DMS114 treated with DMSO at 0.1 percent for 48 hours (cell line): Measurements from ENCODE around the gene TOGARAM1.
A peak's percentile ranks its signal among the peaks of the same experiment; 100 is the strongest.

Experiments
- DNase-seq: peaks from one replicate; lab custom pipeline; 2025; ENCODE audit not compliant: unreplicated experiment; lab: John Stamatoyannopoulos, UW

The TOGARAM1 gene

DNA sequence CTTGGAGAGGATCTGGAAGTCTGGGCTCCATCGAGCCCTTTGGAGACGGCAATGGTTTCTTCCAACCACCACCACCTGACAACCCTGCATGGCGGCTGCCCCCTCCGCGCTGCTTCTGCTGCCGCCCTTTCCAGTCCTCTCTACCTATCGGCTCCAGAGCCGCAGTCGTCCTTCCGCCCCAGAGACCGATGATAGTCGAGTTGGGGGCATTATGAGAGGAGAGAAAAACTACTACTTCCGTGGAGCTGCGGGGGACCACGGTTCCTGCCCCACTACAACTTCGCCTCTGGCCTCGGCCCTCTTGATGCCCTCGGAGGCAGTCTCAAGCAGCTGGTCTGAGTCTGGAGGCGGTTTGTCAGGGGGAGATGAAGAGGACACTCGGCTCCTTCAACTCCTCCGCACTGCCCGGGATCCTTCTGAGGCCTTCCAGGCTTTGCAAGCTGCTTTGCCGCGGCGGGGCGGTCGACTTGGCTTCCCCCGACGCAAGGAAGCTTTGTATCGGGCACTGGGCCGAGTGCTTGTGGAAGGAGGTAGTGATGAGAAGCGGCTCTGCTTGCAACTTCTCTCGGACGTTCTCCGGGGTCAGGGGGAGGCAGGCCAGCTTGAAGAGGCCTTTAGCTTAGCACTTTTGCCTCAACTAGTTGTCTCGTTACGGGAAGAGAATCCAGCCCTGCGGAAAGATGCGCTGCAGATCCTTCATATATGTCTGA lies 499 bp downstream of the TOGARAM1 start:
- peak; percentile 50 for DNase-seq

DNA sequence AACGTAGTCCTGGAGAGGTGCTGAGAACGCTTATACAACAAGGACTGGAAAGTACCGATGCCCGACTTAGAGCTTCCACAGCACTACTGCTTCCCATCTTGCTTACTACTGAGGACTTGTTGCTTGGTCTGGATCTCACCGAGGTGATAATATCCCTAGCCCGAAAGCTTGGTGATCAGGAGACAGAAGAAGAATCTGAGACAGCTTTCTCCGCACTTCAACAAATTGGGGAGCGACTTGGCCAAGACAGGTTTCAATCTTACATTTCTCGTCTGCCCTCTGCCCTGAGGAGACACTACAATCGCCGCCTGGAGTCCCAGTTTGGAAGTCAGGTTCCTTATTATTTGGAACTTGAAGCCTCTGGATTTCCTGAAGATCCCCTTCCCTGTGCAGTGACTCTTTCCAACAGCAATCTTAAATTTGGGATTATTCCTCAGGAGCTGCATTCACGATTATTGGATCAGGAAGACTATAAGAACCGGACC lies 1.1 kb downstream of the TOGARAM1 start:
- DNase-seq, result peak; percentile 33

DNA sequence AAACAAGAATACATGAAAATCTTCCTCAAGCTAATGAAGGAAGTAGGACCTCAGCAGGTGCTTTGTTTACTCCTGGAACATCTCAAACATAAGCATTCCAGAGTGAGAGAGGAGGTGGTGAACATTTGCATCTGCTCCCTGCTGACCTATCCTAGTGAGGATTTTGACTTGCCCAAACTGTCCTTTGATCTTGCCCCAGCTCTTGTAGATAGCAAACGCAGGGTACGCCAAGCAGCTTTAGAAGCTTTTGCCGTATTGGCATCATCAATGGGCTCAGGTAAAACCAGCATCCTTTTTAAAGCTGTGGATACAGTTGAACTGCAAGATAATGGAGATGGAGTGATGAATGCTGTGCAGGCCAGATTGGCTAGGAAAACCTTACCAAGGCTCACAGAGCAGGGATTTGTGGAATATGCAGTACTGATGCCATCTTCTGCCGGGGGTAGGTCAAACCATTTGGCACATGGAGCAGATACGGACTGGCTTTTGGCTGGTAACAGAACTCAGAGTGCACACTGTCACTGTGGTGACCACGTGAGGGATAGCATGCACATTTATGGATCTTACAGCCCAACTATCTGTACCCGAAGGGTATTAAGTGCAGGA lies 1.9 kb downstream of the TOGARAM1 start:
- no peak for DNase-seq

DNA sequence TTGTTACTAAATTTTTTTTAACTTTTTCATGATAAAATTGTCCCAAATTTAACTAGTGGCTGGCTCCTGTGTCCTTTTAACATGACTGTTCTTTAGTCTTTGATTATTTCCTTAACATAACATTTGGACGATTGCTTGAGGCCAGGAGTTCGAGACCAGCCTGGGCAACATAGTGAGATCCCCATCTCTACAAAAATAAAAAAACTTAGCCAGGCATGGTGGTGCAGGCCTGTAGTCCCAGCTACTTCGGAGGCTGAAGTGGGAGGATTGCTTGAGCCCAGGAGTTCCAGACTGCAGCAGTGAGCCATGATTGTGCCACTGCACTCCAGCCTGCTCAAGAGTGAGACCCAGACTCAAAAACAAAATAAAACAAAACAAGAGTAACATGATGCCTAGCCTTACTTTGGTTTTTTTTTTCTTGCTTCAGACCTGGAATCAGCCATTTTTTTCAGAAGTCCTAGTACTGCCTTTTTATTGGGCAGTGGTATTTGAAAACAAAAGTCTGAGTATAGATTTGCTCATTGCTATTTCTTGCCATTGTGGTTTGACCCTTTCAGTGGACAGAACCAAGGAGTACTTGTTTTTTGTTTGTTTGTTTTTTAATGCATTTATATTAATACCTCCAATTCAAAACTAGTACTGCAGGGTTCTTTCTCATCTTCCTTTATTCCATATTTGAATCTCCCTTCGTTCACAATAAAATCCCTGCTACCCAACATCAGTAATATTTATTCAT lies 4.8 kb downstream of the TOGARAM1 start:
- DNase-seq, result no peak

DNA sequence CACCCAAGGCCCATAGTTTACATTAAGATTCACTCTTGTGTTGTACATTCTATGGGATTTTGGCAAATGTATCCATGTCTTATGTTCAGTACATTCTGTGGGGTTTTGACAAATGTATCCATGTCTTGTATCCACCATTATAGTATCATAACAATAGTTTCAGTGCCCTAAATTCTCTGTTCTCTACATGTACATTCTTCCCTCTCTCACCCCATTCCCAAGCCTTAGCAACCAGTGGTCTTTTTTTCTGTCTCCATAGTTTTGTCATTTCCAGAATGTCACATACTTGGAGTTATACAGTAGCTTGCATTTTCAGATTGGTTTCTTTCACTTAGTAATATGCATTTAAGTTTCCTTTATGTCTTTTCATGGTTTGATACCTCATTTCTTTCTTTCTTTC lies 6.7 kb downstream of the TOGARAM1 start:
- no peak for DNase-seq

DNA sequence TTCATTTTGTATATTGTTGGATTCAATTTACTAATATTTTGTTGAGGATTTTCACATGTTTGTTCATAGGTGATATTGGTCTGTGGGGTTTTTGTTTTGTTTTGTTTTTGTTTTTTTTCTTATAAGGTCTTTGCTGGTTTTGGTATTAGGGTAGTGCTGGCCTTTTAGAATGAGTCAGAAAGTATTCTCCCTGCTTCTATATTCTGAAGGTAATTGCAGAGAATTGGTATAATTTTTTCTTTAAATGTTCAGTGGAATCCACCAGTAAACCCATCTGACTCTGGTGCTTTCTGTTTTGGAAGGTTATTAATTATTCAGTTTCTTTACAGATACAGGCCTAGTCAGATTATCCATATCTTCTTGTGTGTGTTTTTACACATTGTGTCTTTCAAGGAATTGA lies 8.9 kb downstream of the TOGARAM1 start:
- DNase-seq, result no peak

DNA sequence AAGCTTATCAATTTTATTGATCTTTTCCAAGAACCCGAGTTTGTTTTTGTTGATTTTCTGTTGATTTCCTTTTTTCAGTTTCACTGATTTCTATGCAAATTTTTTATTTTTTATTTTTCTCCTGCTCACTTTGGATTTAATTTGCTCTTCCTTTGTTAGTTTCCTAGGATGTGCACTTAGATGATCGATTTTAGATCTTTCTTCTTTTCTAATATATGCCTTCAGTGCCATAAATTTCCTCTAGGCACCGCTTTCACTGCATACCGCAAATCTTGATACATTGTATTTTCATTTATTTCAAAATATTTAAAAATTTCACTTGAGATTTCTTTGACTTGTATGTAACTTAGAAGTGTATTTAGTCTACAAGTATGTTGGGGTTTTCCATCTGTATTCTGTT lies 9.5 kb downstream of the TOGARAM1 start:
- DNase-seq, result no peak

DNA sequence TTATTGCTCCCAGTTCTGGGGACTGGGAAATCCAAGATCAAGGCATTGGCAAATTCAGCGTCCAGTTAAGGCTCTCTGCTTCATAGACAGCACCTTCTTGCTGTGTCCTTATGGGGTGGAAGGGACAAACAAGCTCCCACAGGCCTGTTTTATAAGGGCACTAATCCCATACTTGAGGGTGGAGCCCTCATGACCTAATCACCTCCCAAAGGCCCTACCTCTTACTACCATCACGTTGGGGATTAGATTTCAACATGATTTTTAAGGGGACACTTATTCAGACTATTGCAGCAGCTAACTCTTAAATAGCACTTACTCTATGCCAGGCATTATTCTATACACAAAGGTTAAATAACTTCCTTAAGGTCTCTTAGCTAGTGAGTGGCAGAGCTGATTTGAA lies 17.3 kb downstream of the TOGARAM1 start:
- DNase-seq, result no peak

DNA sequence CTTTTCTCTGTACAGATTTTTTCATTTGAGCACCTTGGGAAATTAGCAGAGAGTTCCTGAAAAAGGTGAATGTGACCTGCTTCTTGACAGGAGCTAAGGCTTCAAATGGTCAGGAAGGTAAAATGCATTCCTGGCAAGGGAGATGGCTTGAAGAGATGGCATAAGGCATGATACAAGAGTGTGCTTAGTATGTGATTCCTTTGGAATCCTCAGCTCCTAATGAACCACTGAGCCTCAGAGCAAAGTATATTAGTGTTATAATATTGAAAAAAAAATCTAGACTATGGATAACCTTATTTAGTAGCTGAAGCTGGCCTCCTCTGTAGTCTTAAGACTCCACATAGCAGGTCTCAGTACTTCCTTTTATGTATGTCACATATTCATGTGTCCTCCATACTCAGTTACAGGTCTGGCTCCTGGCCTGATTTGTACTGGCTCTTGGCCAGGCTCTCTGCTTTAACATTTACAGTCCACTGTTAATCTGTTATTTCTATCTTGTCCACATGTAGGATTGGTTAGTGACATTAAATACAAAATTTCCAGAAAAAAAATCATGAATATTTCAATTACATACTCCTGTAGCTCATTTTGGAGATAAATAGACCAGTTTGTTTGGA lies 17.9 kb downstream of the TOGARAM1 start:
- no peak for DNase-seq

DNA sequence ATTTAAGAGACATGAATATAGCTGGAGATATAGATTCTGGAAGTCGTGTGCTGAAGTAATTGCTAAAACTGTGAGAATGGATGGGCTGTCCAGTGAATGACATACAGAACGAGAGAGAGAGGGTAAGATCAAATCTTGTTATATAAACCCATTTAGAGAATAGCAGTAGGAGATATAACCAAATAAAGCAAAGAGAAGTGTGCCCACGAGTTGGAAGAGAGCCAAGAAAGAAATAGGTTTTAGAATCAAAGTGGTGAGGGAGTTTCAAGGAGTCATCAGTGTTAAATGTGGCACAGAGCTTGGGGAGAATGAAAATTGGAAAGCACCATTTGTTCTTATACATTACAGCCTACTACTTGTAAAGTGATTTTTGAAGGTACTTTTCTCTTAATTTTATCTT lies 19.2 kb downstream of the TOGARAM1 start:
- DNase-seq, result no peak

DNA sequence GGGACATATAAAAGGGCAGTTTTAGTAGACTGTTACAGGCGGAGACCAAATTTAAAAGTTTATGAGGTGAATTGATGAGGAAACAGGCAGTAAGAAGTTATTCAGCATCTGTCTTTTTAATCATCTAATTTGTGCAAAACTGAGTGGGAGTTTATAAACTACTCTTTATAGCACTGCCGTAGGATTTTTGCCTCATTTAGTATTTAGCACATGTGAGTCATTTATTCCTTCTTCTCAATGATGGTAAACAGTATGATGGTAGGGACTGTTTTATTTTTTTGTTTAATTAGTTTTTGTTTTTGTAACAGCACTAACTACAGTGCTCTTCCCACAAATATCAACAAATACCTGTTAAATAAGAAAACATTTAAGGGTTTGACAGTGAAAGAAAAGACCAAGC lies 20.6 kb downstream of the TOGARAM1 start:
- DNase-seq, result no peak

DNA sequence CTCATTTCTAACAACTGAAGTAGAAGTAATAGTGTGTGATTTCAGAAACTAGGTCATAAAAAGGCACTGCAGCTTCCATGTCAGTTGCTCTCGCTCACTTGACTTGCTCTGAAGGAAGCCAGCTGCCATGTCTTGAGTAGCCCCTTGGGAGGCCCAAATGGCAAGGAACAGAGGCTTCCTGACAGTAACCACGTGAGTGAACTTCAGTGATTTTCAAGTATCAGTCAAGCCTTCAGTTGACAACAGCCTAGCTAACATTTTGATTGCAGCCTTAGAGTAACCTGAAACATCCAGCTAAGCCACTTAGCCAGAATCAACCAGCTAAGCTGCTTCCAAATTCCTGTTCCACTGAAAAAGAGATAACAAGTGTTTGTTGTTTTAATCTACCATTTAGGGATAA lies 26.7 kb downstream of the TOGARAM1 start:
- DNase-seq, result no peak

DNA sequence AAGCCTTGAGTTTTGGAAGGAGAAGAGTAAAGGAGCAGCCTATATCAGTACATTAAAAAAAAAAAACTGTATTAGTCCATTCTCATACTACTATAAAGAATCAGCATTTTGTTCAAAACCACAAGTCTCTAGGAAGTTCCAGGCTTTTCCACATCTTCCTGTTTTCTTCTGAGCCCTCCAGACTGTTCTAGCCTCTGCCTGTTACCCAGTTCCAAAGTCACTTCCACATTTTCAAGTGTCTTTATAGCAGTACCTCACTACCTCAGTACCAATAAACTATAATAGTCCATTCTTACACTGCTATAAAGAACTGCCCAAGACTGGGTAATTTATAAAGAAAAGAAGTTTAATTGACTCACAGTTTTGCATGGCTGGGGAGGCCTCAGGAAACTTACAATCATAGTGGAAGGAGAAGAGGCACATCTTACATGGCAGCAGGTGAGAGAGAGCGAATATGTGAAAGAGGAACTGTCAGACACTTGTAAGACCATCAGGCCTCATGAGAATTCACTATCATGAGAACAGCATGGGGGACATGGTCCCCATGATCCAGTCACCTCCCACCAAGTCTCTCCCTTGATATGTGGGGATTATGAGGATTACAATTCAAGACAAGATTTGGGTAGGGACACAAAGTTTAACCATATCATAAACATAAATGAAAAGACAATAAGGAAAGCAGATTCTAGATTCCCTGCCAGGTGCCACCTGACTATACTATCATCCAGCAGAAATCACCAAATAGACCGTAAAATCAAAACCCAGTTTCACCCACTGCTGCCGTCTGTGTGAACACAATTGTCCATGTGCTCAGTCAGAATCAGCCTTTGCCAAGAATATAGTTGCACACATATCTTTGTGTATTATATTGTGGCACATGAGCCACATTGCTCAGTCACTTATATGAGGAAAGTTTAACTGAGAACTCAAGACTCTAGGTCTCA lies 27.8 kb downstream of the TOGARAM1 start:
- DNase-seq, result no peak

DNA sequence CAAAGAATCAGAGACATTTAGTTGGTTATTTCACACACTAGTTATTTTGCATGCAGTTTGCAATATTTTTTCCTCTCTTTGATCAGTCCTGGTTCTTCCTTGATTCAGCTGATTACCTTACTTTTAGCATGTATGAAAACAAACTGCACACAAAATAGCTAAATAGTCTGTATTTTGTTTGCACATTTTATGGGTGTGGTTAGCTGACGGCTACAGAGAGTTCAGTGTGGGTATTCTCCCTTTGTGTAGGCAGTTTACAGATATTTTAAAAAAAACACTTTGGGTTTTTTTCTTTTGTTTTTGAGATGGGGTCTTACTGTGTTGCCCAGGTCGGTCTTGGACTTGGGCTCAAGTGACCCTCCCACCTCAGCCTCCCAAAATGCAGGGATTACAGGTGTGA lies 28.5 kb downstream of the TOGARAM1 start:
- no peak for DNase-seq

DNA sequence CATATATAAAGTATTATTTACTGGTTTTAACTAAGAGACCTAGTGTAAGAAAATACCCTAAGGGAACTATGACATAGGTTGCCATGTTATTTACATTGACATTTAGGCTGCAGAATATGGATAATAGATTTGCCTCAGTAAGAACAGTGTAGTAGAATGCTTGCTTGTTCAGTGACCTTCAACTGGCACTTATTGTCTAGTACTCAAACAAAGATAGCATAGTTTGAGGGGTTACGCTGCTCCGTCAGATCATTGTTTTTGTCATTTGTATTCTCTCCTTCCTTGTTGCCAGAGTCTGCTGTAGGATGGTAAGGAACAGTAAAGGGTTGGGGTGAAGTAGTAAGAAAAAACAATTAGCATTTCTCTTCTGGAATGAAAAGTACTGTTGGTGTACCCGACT lies 33.2 kb downstream of the TOGARAM1 start:
- DNase-seq, result no peak

DNA sequence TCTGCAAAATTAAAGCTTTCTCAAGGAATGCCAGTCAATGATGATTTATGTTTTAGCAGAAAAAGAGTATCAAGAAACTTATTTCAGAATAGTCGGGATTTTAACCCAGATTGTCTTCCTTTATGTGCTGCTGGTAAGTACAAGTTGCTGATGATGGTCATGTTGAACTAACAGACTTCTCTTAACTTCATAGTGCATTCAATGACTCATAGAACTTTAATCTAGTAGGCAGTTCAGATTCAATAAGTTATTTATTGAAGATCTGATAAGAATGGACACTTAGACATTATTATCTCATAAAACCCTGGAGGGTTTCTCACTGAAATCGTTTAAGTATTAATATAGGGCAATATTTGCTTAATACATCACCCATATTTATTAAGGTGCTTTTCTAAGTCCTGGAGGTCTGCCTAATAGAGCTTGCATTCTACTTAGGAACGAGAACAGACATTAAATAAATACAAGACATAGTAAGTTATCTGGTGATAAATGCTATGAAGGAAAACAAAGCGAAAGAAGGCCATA lies 33.8 kb downstream of the TOGARAM1 start:
- no peak for DNase-seq

DNA sequence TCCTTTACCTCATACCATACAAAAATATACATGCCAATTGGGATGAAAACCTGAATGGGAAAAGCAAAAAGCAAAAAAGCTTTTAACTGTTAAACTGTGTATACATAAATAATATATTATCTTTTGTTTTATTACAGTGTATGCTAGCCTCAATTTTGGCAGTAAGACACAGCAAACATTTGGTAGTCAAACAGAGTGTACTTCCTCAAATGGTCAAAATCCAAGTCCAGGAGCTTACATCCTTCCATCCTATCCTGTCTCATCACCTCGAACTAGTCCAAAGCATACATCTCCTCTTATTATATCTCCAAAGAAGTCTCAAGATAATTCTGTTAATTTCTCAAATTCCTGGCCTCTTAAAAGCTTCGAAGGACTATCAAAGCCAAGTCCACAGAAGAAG lies 41.9 kb downstream of the TOGARAM1 start:
- DNase-seq, result no peak

DNA sequence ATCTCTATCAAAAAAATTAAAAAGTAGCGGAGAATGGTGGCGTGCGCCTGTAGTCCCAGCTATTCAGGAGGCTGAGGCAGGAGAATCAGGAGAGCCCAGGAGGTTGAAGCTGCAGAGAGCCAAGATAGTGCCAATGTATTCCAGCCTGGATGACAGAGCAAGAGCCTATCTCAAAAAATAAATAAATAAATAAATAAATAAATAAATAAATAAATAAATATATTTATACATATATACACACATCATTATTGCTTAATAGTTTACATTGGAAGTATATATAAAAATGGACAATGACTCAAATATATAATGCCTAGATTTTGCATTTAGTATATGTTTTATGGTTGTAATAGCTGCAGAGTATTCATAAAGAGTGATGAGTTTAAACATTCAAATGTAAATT lies 53.1 kb downstream of the TOGARAM1 start:
- no peak for DNase-seq

DNA sequence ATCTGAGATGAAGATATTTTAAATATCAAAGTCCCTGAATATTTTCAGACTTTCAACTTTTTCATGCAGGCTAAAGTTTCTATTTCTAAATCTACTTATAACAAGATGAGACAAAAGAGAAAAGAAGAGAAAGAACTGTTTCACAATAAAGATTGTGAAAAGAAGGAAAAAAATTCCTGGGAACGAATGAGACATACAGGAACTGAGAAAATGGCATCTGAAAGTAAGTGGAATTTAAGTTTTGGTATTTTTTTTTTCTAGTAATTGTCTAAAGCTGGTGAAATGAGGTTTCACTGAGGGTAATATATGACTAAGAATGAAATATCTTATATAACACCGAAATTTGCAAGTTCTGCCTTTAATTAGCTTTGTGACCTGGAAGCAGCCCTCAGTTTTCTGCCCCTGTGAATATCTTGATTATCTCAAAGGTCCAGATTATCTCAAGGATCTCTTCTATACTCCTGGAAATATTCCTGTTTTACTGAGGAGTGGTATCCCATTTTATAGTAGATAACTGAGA lies 66.2 kb downstream of the TOGARAM1 start:
- DNase-seq, result no peak

DNA sequence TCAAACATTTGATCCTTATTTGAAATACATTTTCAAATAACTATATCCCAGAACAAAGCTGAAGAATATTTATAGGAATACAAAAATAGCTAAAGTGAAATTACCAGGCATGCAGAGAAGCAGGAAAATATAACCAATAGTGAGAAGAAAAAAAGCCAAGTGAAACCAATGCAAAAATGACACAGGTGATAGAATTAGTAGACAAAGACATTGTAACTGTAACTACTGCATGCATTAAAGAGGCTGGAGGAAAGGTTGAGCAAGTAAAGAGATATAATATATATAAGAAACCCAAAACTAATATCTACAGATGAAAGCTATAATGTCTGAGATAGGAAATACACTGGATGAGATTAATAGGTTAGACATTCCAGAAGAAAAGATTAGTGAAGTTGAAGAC lies 72.7 kb downstream of the TOGARAM1 start:
- DNase-seq, result no peak
